Activated naive CD4-positive, alpha-beta T cell treated with anti-CD3 and anti-CD28 coated beads, Interleukin-2, amount 50 U/mL, for 24 hours (primary cell): Measurements from ENCODE around the gene ISYNA1.
A peak's percentile ranks its signal among the peaks of the same experiment; 100 is the strongest.
"Not testable (repeated sequence)": the region's sequence is repeated elsewhere in the genome, so short reads cannot be mapped to it uniquely, and the experiment has no call there.

Source experiments
- H3K27ac Mint-ChIP-seq: one replicate; pipeline ENCODE4 v1.8.0; 2021; ENCODE audit warnings: mild to moderate bottlenecking, mixed read lengths
- H3K27me3 Mint-ChIP-seq: one replicate; pipeline ENCODE4 v1.8.0; 2021; ENCODE audit warnings: mixed read lengths
- H3K36me3 Mint-ChIP-seq: one replicate; pipeline ENCODE4 v1.8.0; 2021; ENCODE audit warnings: mixed read lengths
- H3K4me1 Mint-ChIP-seq: one replicate; pipeline ENCODE4 v1.8.0; 2021; ENCODE audit warnings: mixed read lengths
- H3K4me3 Mint-ChIP-seq: one replicate; pipeline ENCODE4 v1.8.0; 2021; ENCODE audit warnings: mild to moderate bottlenecking, mixed read lengths
- H3K9me3 Mint-ChIP-seq: one replicate; pipeline ENCODE4 v1.8.0; 2021; ENCODE audit warnings: mixed read lengths

Gene ISYNA1

DNA sequence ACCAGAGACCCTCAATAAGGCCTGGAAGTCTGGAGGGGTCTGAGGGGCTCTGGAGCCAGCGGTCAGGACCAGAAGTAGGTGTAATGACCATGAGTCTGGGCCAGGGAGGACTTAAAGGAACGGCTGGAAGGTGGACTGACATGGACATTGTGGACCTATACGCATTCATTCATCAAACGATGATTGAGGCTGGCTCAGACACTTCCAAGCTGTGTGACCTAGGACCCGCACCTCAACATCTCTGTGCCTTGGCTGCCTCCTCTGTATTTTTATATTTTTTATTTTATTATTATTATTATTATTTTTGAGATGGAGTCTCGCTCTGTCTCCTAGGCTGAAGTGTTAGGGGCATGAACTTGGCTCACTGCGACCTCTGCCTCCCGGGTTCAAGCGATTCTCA, 31.2 kb downstream of the ISYNA1 start:
- H3K4me3 Mint-ChIP-seq = no peak overlapping the region
- no peaks in the 10 kb centered on the region for H3K9me3 Mint-ChIP-seq
- no peak overlapping the region for H3K27ac Mint-ChIP-seq
- no peaks in the 10 kb centered on the region for H3K36me3 Mint-ChIP-seq
- H3K4me1 Mint-ChIP-seq = no peaks in the 10 kb centered on the region
- peaks cover 2% of the 10 kb centered on the region for H3K27me3 Mint-ChIP-seq

DNA sequence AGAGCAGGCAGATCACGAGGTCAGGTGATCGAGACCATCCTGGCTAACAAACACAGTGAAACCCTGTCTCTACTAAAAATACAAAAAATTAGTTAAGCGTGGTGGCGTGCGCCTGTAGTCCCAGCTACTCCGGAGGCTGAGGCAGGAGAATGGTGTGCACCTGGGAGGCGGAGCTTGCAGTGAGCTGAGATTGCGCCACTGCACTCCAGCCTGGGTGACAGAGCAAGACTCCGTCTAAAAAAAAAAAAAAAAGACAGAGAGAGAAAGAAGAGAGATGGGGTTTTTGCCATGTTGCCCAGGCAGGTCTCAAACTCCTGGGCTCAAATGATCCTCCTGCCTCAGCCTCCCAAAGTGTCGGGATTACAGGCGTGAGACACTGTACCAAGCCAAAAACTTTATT, 32.2 kb downstream of the ISYNA1 start:
- H3K27me3 Mint-ChIP-seq, H3K4me1 Mint-ChIP-seq, H3K27ac Mint-ChIP-seq, H3K4me3 Mint-ChIP-seq, H3K36me3 Mint-ChIP-seq, H3K9me3 Mint-ChIP-seq: not testable (repeated sequence)

GRCh38 chr19:18402455-18403248, 35.3 kb downstream of the ISYNA1 start:
- not testable (repeated sequence) for H3K4me3 Mint-ChIP-seq, H3K27me3 Mint-ChIP-seq, H3K4me1 Mint-ChIP-seq

GRCh38 chr19:18401580-18402112, 36.3 kb downstream of the ISYNA1 start:
- H3K9me3 Mint-ChIP-seq = no peaks in the 10 kb centered on the region
- H3K27me3 Mint-ChIP-seq = peaks cover 2% of the 10 kb centered on the region
- no peaks in the 10 kb centered on the region for H3K36me3 Mint-ChIP-seq
- no peak overlapping the region for H3K4me3 Mint-ChIP-seq
- H3K27ac Mint-ChIP-seq = peak overlapping the region; percentile 68
- H3K4me1 Mint-ChIP-seq = peaks cover 4% of the 10 kb centered on the region

More at GRCh38 chr19:18402455-18403248, 35.3 kb downstream of the ISYNA1 start:
- not testable (repeated sequence) for H3K9me3 Mint-ChIP-seq, H3K36me3 Mint-ChIP-seq
- peak overlapping the region; percentile 65 for H3K27ac Mint-ChIP-seq

GRCh38 chr19:18399008-18399407, 38.9 kb downstream of the ISYNA1 start:
- no peak overlapping the region for H3K27ac Mint-ChIP-seq
- no peaks in the 10 kb centered on the region for H3K9me3 Mint-ChIP-seq
- no peak overlapping the region for H3K4me3 Mint-ChIP-seq
- peaks cover 4% of the 10 kb centered on the region for H3K4me1 Mint-ChIP-seq
- peaks cover 2% of the 10 kb centered on the region for H3K27me3 Mint-ChIP-seq
- no peaks in the 10 kb centered on the region for H3K36me3 Mint-ChIP-seq

DNA sequence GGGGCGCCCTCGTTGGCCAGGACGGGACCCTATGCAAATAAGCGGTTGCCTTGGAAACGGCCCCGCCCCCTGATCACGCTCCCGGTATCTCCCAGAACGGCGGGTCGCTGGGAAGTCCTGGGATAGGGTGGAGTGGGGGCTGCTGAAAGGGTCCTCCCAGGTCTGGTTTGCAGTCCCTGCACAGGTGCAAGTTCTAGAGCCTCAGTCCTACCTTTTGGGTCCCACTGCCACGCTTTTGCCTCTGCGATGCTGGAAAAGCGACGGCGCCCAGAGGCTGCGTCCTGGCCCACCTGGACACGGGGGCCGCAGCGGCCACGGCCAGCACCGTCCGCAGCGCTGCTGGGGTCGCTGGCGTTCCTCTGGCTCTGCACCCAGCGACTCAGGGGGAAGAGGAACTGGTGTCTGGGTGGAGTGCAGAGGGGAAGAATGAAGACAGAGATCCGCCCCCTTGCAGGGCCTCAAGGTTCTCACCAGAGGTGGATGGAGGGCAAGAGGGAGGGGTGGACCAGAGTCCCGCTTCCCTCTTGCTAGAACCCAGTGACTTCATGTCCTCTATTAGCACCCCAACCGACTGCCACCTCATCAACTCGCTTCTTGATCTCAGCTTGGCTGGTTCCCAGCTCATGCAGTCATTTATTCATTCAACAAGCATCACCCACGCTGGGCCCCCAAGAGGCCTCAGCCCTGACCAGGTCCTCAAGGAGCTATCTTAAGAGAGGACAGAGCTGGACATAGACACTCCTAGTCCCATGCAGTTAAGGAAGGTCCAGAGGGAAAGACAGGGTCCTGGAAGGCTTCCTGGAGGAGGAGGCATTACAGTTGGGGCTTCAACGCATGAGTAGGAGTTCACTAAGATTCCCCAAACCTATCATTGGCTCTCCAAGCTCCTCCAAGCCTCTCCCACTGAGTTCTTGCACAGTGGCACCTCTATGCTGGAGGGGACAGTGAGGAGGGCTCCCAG, 40.4 kb downstream of the ISYNA1 start, which contains the start of gene LRRC25:
Gene LRRC25 (minus strand): TSS at position 381 of the 961 bp plus-strand sequence. CDS start 659 bp downstream, outside the sequence.
- Mint-ChIP-seq H3K4me3 (no peak within 1 kb of the TSS), H3K27me3 (peaks cover 2% of the 10 kb centered on the region), H3K36me3 (no peaks in the 10 kb centered on the region), H3K27ac (no peak within 1 kb of the TSS), H3K9me3 (no peaks in the 10 kb centered on the region), H3K4me1 (peaks cover 4% of the 10 kb centered on the region)

- Mint-ChIP-seq H3K36me3 (no peaks in the 10 kb centered on the region), H3K27me3 (peaks cover 3% of the 10 kb centered on the region), H3K27ac (no peak overlapping the region), H3K9me3 (no peaks in the 10 kb centered on the region), H3K4me3 (no peak overlapping the region), H3K4me1 (peaks cover 4% of the 10 kb centered on the region)
These were observed 41.3 kb downstream of the ISYNA1 start for GRCh38 chr19:18396471-18397241.

GRCh38 chr19:18393836-18394235, 44.1 kb downstream of the ISYNA1 start:
- H3K36me3 Mint-ChIP-seq = no peaks in the 10 kb centered on the region
- peaks cover 4% of the 10 kb centered on the region for H3K4me1 Mint-ChIP-seq
- H3K9me3 Mint-ChIP-seq = no peaks in the 10 kb centered on the region
- no peak overlapping the region for H3K4me3 Mint-ChIP-seq
- peaks cover 8% of the 10 kb centered on the region for H3K27me3 Mint-ChIP-seq
- H3K27ac Mint-ChIP-seq = no peak overlapping the region

- H3K27me3 Mint-ChIP-seq = peaks cover 10% of the 10 kb centered on the region
- H3K9me3 Mint-ChIP-seq = no peaks in the 10 kb centered on the region
- no peaks in the 10 kb centered on the region for H3K36me3 Mint-ChIP-seq
- H3K4me3 Mint-ChIP-seq = no peak overlapping the region
- H3K27ac Mint-ChIP-seq = no peak overlapping the region
- H3K4me1 Mint-ChIP-seq = peaks cover 8% of the 10 kb centered on the region
These were observed 45.0 kb downstream of the ISYNA1 start for GRCh38 chr19:18392926-18393325.

DNA sequence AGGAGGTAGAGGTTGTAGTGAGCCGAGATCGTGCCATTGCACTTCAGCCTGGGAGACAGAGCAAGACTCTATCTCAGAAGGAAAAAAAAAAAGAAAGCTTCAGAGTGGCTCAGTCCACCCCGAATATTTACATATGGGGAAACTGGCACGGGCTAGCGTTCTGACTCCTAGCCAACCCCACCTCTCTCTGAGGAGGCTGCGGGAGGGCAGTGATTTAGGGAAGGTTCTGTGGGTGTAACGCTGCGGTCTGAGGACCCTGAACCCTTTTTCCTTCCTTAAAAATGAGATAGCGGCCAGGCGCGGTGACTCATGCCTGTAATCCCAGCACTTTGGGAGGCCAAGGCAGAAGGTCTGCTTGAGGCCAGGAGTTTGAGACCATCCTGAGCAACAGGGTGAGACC, 45.5 kb downstream of the ISYNA1 start:
- peaks cover 7% of the 10 kb centered on the region for H3K4me1 Mint-ChIP-seq
- H3K4me3 Mint-ChIP-seq = no peak overlapping the region
- no peak overlapping the region for H3K27ac Mint-ChIP-seq
- H3K9me3 Mint-ChIP-seq = no peaks in the 10 kb centered on the region
- H3K36me3 Mint-ChIP-seq = no peaks in the 10 kb centered on the region
- peaks cover 10% of the 10 kb centered on the region for H3K27me3 Mint-ChIP-seq

GRCh38 chr19:18391509-18392075, 46.3 kb downstream of the ISYNA1 start:
- Mint-ChIP-seq H3K4me1 (peaks cover 9% of the 10 kb centered on the region), H3K27me3 (peaks cover 10% of the 10 kb centered on the region), H3K4me3 (no peak overlapping the region), H3K36me3 (no peaks in the 10 kb centered on the region), H3K27ac (no peak overlapping the region), H3K9me3 (no peaks in the 10 kb centered on the region)

DNA sequence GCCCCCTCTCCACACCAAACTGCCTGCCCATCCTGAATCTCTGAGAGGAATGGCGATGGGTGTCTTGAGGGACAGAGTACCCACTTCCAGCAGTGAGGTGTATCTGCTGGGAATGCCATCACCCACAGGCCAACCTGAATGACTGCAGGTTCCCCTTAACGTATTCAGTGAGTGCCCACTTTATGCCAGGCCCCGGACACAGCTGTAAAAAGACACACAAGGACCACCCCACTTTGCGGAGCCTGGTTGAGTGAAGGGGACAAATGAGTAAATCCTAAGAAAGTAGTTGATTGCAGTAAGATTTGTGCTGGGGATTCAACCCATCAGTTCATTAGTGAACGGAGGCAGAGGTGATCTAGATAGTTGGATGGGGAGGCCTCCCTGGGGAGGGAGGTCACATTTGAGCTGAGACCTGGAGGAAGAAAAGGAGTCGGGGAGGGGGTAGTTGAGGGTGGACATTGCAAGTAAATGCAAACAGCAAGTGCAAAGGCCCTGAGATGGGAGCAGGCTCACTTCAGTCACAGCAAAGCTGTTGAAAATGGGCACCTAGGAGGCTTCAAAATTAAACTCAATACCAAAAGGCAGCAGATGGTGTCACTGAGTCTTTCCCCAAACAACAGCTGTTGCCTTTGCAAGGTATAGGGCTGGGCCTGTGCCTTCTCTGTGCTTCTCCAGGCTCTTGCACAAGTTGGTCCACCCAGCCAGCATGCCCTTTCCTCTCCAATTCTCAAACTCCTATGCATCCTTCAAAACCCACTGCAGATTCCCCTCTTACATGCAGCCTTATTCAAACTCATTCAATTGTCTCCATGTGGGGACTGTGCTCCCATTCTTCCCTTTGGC, 47.6 kb downstream of the ISYNA1 start:
- no peaks in the 10 kb centered on the region for H3K36me3 Mint-ChIP-seq
- peaks cover 12% of the 10 kb centered on the region for H3K27me3 Mint-ChIP-seq
- H3K9me3 Mint-ChIP-seq = no peaks in the 10 kb centered on the region
- no peak overlapping the region for H3K27ac Mint-ChIP-seq
- H3K4me3 Mint-ChIP-seq = no peak overlapping the region
- H3K4me1 Mint-ChIP-seq = peaks cover 9% of the 10 kb centered on the region

- Mint-ChIP-seq H3K4me3 (peak overlapping the region; percentile 42), H3K4me1 (peaks cover 9% of the 10 kb centered on the region)
These were observed 48.2 kb downstream of the ISYNA1 start for GRCh38 chr19:18389726-18390064.

DNA sequence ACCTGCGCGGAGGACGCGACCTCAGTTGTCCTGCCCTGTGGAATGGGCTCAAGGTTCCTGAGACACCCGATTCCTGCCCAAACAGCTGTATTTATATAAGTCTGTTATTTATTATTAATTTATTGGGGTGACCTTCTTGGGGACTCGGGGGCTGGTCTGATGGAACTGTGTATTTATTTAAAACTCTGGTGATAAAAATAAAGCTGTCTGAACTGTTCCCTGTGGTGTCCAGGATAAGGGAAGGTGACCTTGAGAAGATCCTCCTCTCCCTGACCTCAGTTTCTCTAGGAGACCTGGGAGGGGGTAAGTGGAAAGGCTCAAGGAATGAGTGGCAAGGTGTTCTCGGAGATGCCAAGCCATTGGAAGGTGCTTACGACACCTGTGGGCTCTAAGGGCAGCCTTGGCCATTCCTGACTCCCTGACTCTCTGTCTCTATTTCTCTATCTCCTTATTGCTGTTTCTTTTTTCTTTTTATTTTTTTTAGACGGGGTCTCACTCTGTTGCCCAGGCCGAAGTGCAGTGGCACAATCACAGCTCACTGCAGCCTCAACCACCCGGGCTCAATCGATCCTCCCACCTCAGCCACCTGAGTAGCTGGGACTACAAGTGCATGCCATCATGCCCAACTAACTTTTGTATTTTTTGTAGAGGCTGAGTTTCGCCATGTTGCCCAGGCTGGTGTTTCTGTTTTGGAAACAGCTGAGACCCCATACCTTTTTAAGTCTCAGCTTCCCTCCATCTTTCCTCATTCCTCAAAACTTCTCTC, 48.8 kb downstream of the ISYNA1 start:
- Mint-ChIP-seq H3K9me3 (no peaks in the 10 kb centered on the region), H3K27ac (no peak overlapping the region), H3K4me1 (peaks cover 9% of the 10 kb centered on the region), H3K27me3 (peaks cover 20% of the 10 kb centered on the region), H3K4me3 (peak overlapping the region; percentile 42), H3K36me3 (no peaks in the 10 kb centered on the region)

More at GRCh38 chr19:18389726-18390064, 48.2 kb downstream of the ISYNA1 start:
- Mint-ChIP-seq H3K36me3 (no peaks in the 10 kb centered on the region), H3K27ac (no peak overlapping the region), H3K9me3 (no peaks in the 10 kb centered on the region), H3K27me3 (peaks cover 16% of the 10 kb centered on the region)
